SH-SY5Y (cell line): ENCODE measurements around the gene TYW5.

Source experiments
- GATA2 ChIP-seq: IDR thresholded peaks from 2 replicates; pipeline ENCODE4 v1.6.1; 2011; ENCODE audit warnings: mild to moderate bottlenecking, low read depth, low read length
- GATA3 ChIP-seq: IDR thresholded peaks from 2 replicates; pipeline ENCODE4 v1.6.1; 2011; ENCODE audit warnings: low read depth, mild to moderate bottlenecking, low read length, moderate library complexity

DNA sequence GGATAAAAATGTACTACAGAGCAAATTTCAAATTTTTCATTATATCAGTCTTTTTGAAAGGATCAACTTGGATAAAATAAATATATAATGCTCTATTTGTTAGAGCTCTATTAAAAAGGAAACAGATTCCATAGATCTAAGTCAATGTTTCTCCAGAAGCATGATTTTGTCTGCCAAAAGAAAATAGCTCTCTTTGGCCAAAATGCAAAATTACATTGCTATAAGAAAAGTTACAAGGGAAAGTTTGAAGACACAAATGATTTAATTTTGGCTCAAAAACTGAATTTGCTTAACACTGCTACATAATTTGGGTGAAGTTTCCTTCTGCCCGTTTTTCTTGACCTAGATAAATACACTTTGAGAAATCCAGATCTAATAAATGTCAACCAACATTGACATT, 28.5 kb downstream of the TYW5 start:
- no peak for TF ChIP-seq GATA3
- TF ChIP-seq GATA2, result no peak
